ENCODE results near the gene POMGNT1.

Gene POMGNT1

GRCh38 chr1:46179138-46180081 lies 18.8 kb downstream of the POMGNT1 start (continued):
- no peak for TF ChIP-seq ZBTB11 (tag by site-specific recombination; conservative IDR thresholded peaks at IDR 0.05; ENCODE audit: low read depth)
- TF ChIP-seq ZNF561 (tag by site-specific recombination; IDR thresholded peaks at IDR 0.05; ENCODE audit: borderline replicate concordance) = no peak
- no peak for TF ChIP-seq RBAK (tag by site-specific recombination; IDR thresholded peaks at IDR 0.05)
- peak; percentile 62; the same call in 1 of the 2 replicates for TF ChIP-seq YY2 (tag by site-specific recombination; IDR thresholded peaks at IDR 0.05)
- TF ChIP-seq ZNF112 (tag by site-specific recombination; IDR thresholded peaks at IDR 0.05) = no peak
- TF ChIP-seq ZNF121 (tag by site-specific recombination; IDR thresholded peaks at IDR 0.05) = peak; percentile 96
- peak; percentile 71; the same call in 1 of the 2 replicates for TF ChIP-seq ZBTB7A (tag by site-specific recombination; IDR thresholded peaks at IDR 0.05; ENCODE audit: low read depth)
- peak; percentile 91 for TF ChIP-seq PRDM1 (tag by site-specific recombination; IDR thresholded peaks at IDR 0.05)
- no peak for TF ChIP-seq ZNF623 (tag by site-specific recombination; IDR thresholded peaks at IDR 0.05)
- TF ChIP-seq EGR2 (tag by site-specific recombination; IDR thresholded peaks at IDR 0.05; ENCODE audit: low read depth) = no peak
- TF ChIP-seq ZEB2 (tag by site-specific recombination; IDR thresholded peaks at IDR 0.05) = no peak; the same call in 1 of the 2 replicates
- peak; percentile 97 for TF ChIP-seq ZSCAN16 (tag by site-specific recombination; IDR thresholded peaks at IDR 0.05)
- no peak for TF ChIP-seq ZNF776 (tag by site-specific recombination; IDR thresholded peaks at IDR 0.05; ENCODE audit: borderline replicate concordance)
- TF ChIP-seq ZSCAN5A (tag by site-specific recombination; IDR thresholded peaks at IDR 0.05) = no peak
- 0 out of 2 replicates have a peak, but pooled peaks have one; percentile 42 for TF ChIP-seq PATZ1 (tag by site-specific recombination; IDR thresholded peaks at IDR 0.05)
- 0 out of 2 replicates have a peak, but pooled peaks have one; percentile 19 for TF ChIP-seq ZFP69B (tag by site-specific recombination; IDR thresholded peaks at IDR 0.05)
- no peak for TF ChIP-seq OVOL3 (tag by site-specific recombination; IDR thresholded peaks at IDR 0.05)
- peak; percentile 91 for TF ChIP-seq ZSCAN4 (tag by site-specific recombination; IDR thresholded peaks at IDR 0.05)
- TF ChIP-seq TRIM28 (IDR thresholded peaks at IDR 0.05; ENCODE audit: borderline replicate concordance, low read length) = no peak
- TF ChIP-seq ZNF621 (tag by site-specific recombination; IDR thresholded peaks at IDR 0.05) = no peak
- no peak for TF ChIP-seq ZBTB49 (tag by site-specific recombination; IDR thresholded peaks at IDR 0.05; ENCODE audit: low read depth)
- TF ChIP-seq ZNF10 (tag by site-specific recombination; IDR thresholded peaks at IDR 0.05) = no peak
- peak; percentile 88 for TF ChIP-seq IKZF3 (tag by site-specific recombination; IDR thresholded peaks at IDR 0.05)
- peak; percentile 77; the same call in 1 of the 2 replicates for TF ChIP-seq SP7 (tag by site-specific recombination; IDR thresholded peaks at IDR 0.05)
- TF ChIP-seq ZSCAN30 (tag by site-specific recombination; IDR thresholded peaks at IDR 0.05) = peak; percentile 70; the same call in 1 of the 2 replicates
- 0 out of 2 replicates have a peak, but pooled peaks have one; percentile 32 for TF ChIP-seq ZNF24 (tag by site-specific recombination; IDR thresholded peaks at IDR 0.05)
- TF ChIP-seq ZNF248 (tag by site-specific recombination; IDR thresholded peaks at IDR 0.05) = no peak
- no peak for TF ChIP-seq ZBTB48 (tag by site-specific recombination; IDR thresholded peaks at IDR 0.05)
- TF ChIP-seq KLF16 (tag by site-specific recombination; IDR thresholded peaks at IDR 0.05) = peak; percentile 21; the same call in 1 of the 2 replicates
- no peak; the same call in 1 of the 2 replicates for TF ChIP-seq ZNF792 (tag by site-specific recombination; IDR thresholded peaks at IDR 0.05)
